CD8-positive, alpha-beta memory T cell (primary cell): ENCODE measurements around the gene LMF1. TPM values are rescaled to one million over a fixed set of nuclear protein-coding genes. Genes with fewer than 3 reads are reported as not detected.
A peak's percentile ranks its signal among the peaks of the same experiment; 100 is the strongest.

ENCODE experiments used
- CTCF ChIA-PET: fragments of 350-600 bp; sonication (Branson Sonifier 250); formaldehyde crosslinking; loops from one replicate; lab custom pipeline; 2021; ENCODE audit warnings: antibody characterized with exemption; lab: Charles Lee
- POLR2A ChIA-PET: fragments of 350-600 bp; sonication (Branson Sonifier 250); formaldehyde crosslinking; loops from one replicate; lab custom pipeline; 2021; ENCODE audit warnings: antibody characterized with exemption; lab: Charles Lee
- DNase-seq, 5 donors: peaks; one replicate each; pipeline versions ENCODE4 v3.0.0 to v3.0.0-alpha.2; 2020 to 2022; ENCODE audit warnings: mixed read lengths in 1 of 5
- H3K27ac ChIP-seq: one replicate; pipeline ENCODE4 v1.7.0; 2013; ENCODE audit warnings: low read depth, mild to moderate bottlenecking, low read length, moderate library complexity
- H3K27me3 ChIP-seq: 2 replicates; pipeline ENCODE4 v1.7.0; 2013; ENCODE audit warnings: low read length, mild to moderate bottlenecking; ENCODE audit not compliant: insufficient read depth, poor library complexity, severe bottlenecking
- H3K36me3 ChIP-seq: 2 replicates; pipeline ENCODE4 v1.7.0; 2013; ENCODE audit warnings: mild to moderate bottlenecking, low read length, moderate library complexity; ENCODE audit not compliant: insufficient read depth
- H3K4me1 ChIP-seq: 2 replicates; pipeline ENCODE4 v1.7.0; 2013; ENCODE audit warnings: mild to moderate bottlenecking, low read length, moderate library complexity; ENCODE audit not compliant: insufficient read depth
- H3K4me3 ChIP-seq: 2 replicates; pipeline ENCODE4 v1.7.0; 2013; ENCODE audit warnings: mild to moderate bottlenecking, low read length
- H3K9me3 ChIP-seq: 2 replicates; pipeline ENCODE4 v1.7.0; 2013; ENCODE audit warnings: mild to moderate bottlenecking, low read length
- H3K27ac Mint-ChIP-seq, 8 donors: one replicate each; pipeline ENCODE4 v1.8.0; 2020 to 2021; ENCODE audit warnings: mixed read lengths in 8 of 8, mild to moderate bottlenecking in 6 of 8, inconsistent platforms in 3 of 8, moderate library complexity in 3 of 8
- H3K27me3 Mint-ChIP-seq, 2 donors: one replicate each; pipeline ENCODE4 v1.8.0; 2020 to 2021; ENCODE audit warnings: mixed read lengths in 2 of 2, mild to moderate bottlenecking in 1 of 2, moderate library complexity in 1 of 2
- H3K36me3 Mint-ChIP-seq, 3 donors: one replicate each; pipeline ENCODE4 v1.8.0; 2020 to 2021; ENCODE audit warnings: mixed read lengths in 3 of 3, inconsistent platforms in 1 of 3, mild to moderate bottlenecking in 1 of 3
- H3K4me1 Mint-ChIP-seq, 3 donors: one replicate each; pipeline ENCODE4 v1.8.0; 2020 to 2021; ENCODE audit warnings: mixed read lengths in 3 of 3, inconsistent platforms in 1 of 3, mild to moderate bottlenecking in 1 of 3
- H3K4me3 Mint-ChIP-seq, 7 donors: one replicate each; pipeline ENCODE4 v1.8.0; 2020 to 2021; ENCODE audit warnings: mixed read lengths in 7 of 7, mild to moderate bottlenecking in 6 of 7, moderate library complexity in 4 of 7, inconsistent platforms in 2 of 7
- H3K9me3 Mint-ChIP-seq, 5 donors: one replicate each; pipeline ENCODE4 v1.8.0; 2020 to 2022; ENCODE audit warnings: mixed read lengths in 5 of 5, mild to moderate bottlenecking in 3 of 5, moderate library complexity in 2 of 5, inconsistent platforms in 1 of 5
- polyA plus RNA-seq: library from polyadenylated mRNA; unstranded; fragments of 300-500 nt; fragmentation: Illumina TruSeq; gene quantifications from one replicate; pipeline ENCODE4 v1.2.3, GENCODE V29; 2021
- total RNA-seq, 2 experiments: library from RNA; stranded (reverse); gene quantifications; one replicate each; pipeline ENCODE4 v1.2.3, GENCODE V29; 2021

LMF1 gene
- total and polyA plus RNA-seq, 3 experiments from 2014 or later, result 11.7 to 15.8 (median 14.0) TPM

- H3K9me3 Mint-ChIP-seq, result no peaks in the 10 kb centered on the region
- Histone ChIP-seq H3K27me3 (no peaks in the 10 kb centered on the region), H3K27ac (no peak overlapping the region), H3K4me1 (peaks cover 29% of the 10 kb centered on the region), H3K36me3 (no peaks in the 10 kb centered on the region), H3K4me3 (no peak overlapping the region), H3K9me3 (no peaks in the 10 kb centered on the region)
- no peak overlapping the region for H3K27ac Mint-ChIP-seq
- peaks cover 7 to 12% of the 10 kb centered on the region in 2 donors for H3K27me3 Mint-ChIP-seq
- DNase-seq, result no peak
- POLR2A ChIA-PET, result no interaction called here
- H3K4me3 Mint-ChIP-seq, result no peak overlapping the region
- CTCF ChIA-PET, result interaction anchor here (1.9 kb wide), 1 partner anchor 9 kb away, joined by 5 read pairs; no protein-coding TSS in a partner anchor
- no peaks in the 10 kb centered on the region for H3K36me3 Mint-ChIP-seq
- peaks cover 14 to 29% (median 19%) of the 10 kb centered on the region in 3 donors for H3K4me1 Mint-ChIP-seq
These were observed 36.6 kb upstream of the LMF1 start for GRCh38 chr16:1007284-1007850.

DNA sequence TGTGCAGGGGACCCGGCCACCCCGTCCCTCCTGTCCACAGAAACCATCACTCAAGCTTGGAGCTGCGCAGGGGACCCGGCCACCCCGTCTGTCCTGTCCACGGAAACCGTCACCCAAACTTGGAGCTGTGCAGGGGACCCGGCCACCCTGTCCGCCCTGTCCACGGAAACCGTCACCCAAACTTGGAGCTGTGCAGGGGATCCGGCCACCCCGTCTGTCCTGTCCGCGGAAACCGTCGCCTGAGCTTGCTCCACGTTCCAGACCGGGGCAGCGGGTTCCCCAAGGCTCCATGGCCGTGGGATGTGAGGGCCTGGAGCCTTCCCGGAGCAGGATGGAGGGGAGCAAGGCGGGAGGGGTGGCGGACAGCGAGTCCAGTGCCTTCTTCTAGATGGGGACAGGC, 36.0 kb upstream of the LMF1 start:
- no peaks in the 10 kb centered on the region for H3K36me3 Mint-ChIP-seq
- ChIA-PET POLR2A (interaction anchor here (1.0 kb wide), 1 partner anchor 10 kb away, joined by 4 read pairs; no protein-coding TSS in a partner anchor), CTCF (interaction anchor here (0.6 kb wide), 1 partner anchor 962 kb away, joined by 4 read pairs; no protein-coding TSS in a partner anchor)
- no peak for DNase-seq
- peaks cover 14 to 31% (median 21%) of the 10 kb centered on the region in 3 donors for H3K4me1 Mint-ChIP-seq
- no peak overlapping the region for H3K4me3 ChIP-seq
- H3K27me3 ChIP-seq, result no peaks in the 10 kb centered on the region
- H3K9me3 Mint-ChIP-seq, result no peaks in the 10 kb centered on the region
- H3K27ac ChIP-seq, result no peak overlapping the region
- no peak overlapping the region for H3K27ac Mint-ChIP-seq
- H3K9me3 ChIP-seq, result no peaks in the 10 kb centered on the region
- peak overlapping the region in 1 of 7 donors; percentile 40 for H3K4me3 Mint-ChIP-seq
- no peaks in the 10 kb centered on the region for H3K36me3 ChIP-seq
- peaks cover 29% of the 10 kb centered on the region for H3K4me1 ChIP-seq
- H3K27me3 Mint-ChIP-seq, result peaks cover 7 to 12% of the 10 kb centered on the region in 2 donors

DNA sequence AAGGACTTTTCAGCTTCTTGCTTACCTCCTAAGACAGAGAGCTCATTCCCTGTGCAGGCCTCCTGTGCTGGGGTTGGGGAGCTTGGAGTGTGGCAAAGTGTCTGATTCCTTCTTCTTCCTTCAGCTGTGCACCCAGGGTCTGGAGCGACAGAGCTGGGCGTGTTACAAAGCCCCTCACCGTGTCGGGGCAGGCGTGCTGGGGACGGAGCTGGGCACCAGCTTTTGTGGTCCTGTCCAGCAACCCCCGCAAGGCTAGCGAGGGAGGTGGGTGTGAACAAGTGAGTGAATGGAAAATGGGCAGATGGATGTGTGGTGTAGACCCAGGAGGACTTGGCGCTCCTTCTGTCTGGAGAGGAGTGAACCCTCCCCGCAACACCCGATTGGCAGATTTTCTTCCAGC, 34.5 kb upstream of the LMF1 start:
- H3K36me3 Mint-ChIP-seq, result no peaks in the 10 kb centered on the region
- peaks cover 29% of the 10 kb centered on the region for H3K4me1 ChIP-seq
- H3K9me3 Mint-ChIP-seq, result no peaks in the 10 kb centered on the region
- H3K27ac ChIP-seq, result no peak overlapping the region
- H3K4me3 Mint-ChIP-seq, result peak overlapping the region in 1 of 7 donors; percentile 62
- H3K4me1 Mint-ChIP-seq, result peaks cover 14 to 36% (median 21%) of the 10 kb centered on the region in 3 donors
- DNase-seq, result no peak
- H3K27me3 ChIP-seq, result no peaks in the 10 kb centered on the region
- H3K9me3 ChIP-seq, result no peaks in the 10 kb centered on the region
- H3K36me3 ChIP-seq, result no peaks in the 10 kb centered on the region
- POLR2A ChIA-PET, result no interaction called here
- CTCF ChIA-PET, result no interaction called here
- H3K4me3 ChIP-seq, result no peak overlapping the region
- H3K27ac Mint-ChIP-seq, result peak overlapping the region in 4 of 8 donors; percentile 32 to 76 (median 46)
- H3K27me3 Mint-ChIP-seq, result peaks cover 7% of the 10 kb centered on the region in 2 donors

GRCh38 chr16:1003391-1004347, 32.9 kb upstream of the LMF1 start:
- Mint-ChIP-seq H3K4me1 (peaks cover 15 to 45% (median 23%) of the 10 kb centered on the region in 3 donors), H3K27me3 (peaks cover 3 to 4% of the 10 kb centered on the region in 2 donors), H3K4me3 (peak overlapping the region; percentile 76 to 87 (median 80)), H3K27ac (peak overlapping the region; percentile 66 to 94 (median 86)), H3K9me3 (no peaks in the 10 kb centered on the region), H3K36me3 (no peaks in the 10 kb centered on the region)
- no peak overlapping the region for H3K27ac ChIP-seq
- DNase-seq, result peak in 3 of 5 donors; percentile 26 to 59 (median 53)
- H3K27me3 ChIP-seq, result no peaks in the 10 kb centered on the region
- no peaks in the 10 kb centered on the region for H3K9me3 ChIP-seq
- POLR2A ChIA-PET, result interaction anchor here (0.5 to 1.9 kb wide), 2 partner anchors 22 to 182 kb away, joined by 4 to 7 read pairs; partner anchors contain the start of gene SOX8
- peak overlapping the region; percentile 29 for H3K4me3 ChIP-seq
- H3K4me1 ChIP-seq, result peaks cover 39% of the 10 kb centered on the region
- H3K36me3 ChIP-seq, result no peaks in the 10 kb centered on the region
- CTCF ChIA-PET, result interaction anchor here (1.6 kb wide), 1 partner anchor 39 kb away, joined by 3 read pairs; no protein-coding TSS in a partner anchor

DNA sequence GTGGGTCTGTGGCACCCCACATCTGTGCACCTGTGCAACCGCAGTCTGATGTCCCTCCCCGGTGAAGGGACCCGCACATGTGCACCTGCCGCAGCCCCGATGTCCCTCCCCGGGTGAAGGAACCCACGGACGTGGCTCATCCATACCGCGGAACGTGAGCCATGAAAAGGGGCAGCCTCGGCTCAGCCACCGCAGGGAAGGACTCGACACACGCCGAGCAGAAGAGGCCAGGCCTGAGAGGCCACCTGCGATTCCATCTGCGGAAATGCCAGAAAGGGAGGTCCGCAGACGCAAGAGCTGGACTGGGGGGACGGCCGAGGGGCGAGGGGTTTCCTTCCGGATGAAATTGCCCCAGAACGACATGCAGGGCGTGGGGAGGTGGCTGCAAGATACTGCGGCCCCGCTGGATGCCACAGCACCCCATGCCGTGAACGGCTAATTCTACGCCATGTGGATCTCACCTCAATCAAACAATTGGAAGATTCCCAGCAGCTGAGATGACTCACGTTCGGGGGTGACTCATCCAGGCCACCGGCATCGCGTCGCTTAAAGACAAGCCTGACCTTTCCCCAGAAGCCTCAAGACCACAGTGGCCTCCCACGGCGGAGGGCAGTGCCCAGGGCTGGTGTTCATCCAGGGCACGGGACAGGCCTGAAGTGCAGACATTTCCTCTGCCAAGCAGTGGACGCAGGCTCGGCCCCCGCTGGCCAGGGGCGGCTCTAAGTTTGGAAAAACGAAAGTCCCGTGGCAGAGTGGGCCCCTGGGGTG, 31.8 kb upstream of the LMF1 start:
- Mint-ChIP-seq H3K27me3 (no peaks in the 10 kb centered on the region), H3K9me3 (no peaks in the 10 kb centered on the region), H3K4me3 (peak overlapping the region in 5 of 7 donors; percentile 8 to 66 (median 33)), H3K36me3 (no peaks in the 10 kb centered on the region), H3K4me1 (peaks cover 25 to 55% (median 33%) of the 10 kb centered on the region in 3 donors), H3K27ac (peak overlapping the region in 5 of 8 donors; percentile 26 to 61 (median 45))
- ChIA-PET CTCF (interaction anchor here (1.6 kb wide), 1 partner anchor 38 kb away, joined by 3 read pairs; no protein-coding TSS in a partner anchor), POLR2A (interaction anchor here (1.9 kb wide), 1 partner anchor 21 kb away, joined by 7 read pairs; the partner anchor contains the start of gene SOX8)
- Histone ChIP-seq H3K36me3 (no peaks in the 10 kb centered on the region), H3K27ac (no peak overlapping the region), H3K27me3 (no peaks in the 10 kb centered on the region), H3K4me1 (peaks cover 48% of the 10 kb centered on the region), H3K9me3 (no peaks in the 10 kb centered on the region), H3K4me3 (no peak overlapping the region)
- peak in 2 of 5 donors; percentile 36 to 81 for DNase-seq

GRCh38 chr16:1001096-1001495, 30.3 kb upstream of the LMF1 start:
- no peak for DNase-seq
- Mint-ChIP-seq H3K4me1 (peaks cover 32 to 69% (median 43%) of the 10 kb centered on the region in 3 donors), H3K4me3 (peak overlapping the region in 1 of 7 donors; percentile 56), H3K27me3 (no peaks in the 10 kb centered on the region), H3K36me3 (no peaks in the 10 kb centered on the region), H3K27ac (no peak overlapping the region), H3K9me3 (no peaks in the 10 kb centered on the region)
- Histone ChIP-seq H3K4me3 (no peak overlapping the region), H3K9me3 (no peaks in the 10 kb centered on the region), H3K36me3 (no peaks in the 10 kb centered on the region), H3K27me3 (no peaks in the 10 kb centered on the region), H3K27ac (no peak overlapping the region), H3K4me1 (peaks cover 59% of the 10 kb centered on the region)
- ChIA-PET CTCF (interaction anchor here (1.3 to 1.4 kb wide), 2 partner anchors 54 to 57 kb away, joined by 3 to 4 read pairs; no protein-coding TSS in a partner anchor), POLR2A (no interaction called here)

- ChIA-PET POLR2A (interaction anchor here (0.6 kb wide), 1 partner anchor 36 kb away, joined by 3 read pairs; no protein-coding TSS in a partner anchor), CTCF (interaction anchor here (1.3 to 1.6 kb wide), 3 partner anchors 20 to 58 kb away, joined by 3 to 5 read pairs (median 4); partner anchors contain the start of gene SOX8)
- H3K36me3 ChIP-seq, result no peaks in the 10 kb centered on the region
- H3K27me3 Mint-ChIP-seq, result no peaks in the 10 kb centered on the region
- H3K27me3 ChIP-seq, result no peaks in the 10 kb centered on the region
- no peak overlapping the region for H3K27ac ChIP-seq
- H3K4me1 ChIP-seq, result peaks cover 64% of the 10 kb centered on the region
- no peak overlapping the region for H3K4me3 ChIP-seq
- no peaks in the 10 kb centered on the region for H3K36me3 Mint-ChIP-seq
- peaks cover 35 to 70% (median 46%) of the 10 kb centered on the region in 3 donors for H3K4me1 Mint-ChIP-seq
- H3K9me3 ChIP-seq, result no peaks in the 10 kb centered on the region
- no peak overlapping the region for H3K27ac Mint-ChIP-seq
- no peak for DNase-seq
- H3K4me3 Mint-ChIP-seq, result no peak overlapping the region
- H3K9me3 Mint-ChIP-seq, result no peaks in the 10 kb centered on the region
These were observed 29.8 kb upstream of the LMF1 start for GRCh38 chr16:1000608-1001007.
